ENCODE data around the gene SPEF2.

DNA sequence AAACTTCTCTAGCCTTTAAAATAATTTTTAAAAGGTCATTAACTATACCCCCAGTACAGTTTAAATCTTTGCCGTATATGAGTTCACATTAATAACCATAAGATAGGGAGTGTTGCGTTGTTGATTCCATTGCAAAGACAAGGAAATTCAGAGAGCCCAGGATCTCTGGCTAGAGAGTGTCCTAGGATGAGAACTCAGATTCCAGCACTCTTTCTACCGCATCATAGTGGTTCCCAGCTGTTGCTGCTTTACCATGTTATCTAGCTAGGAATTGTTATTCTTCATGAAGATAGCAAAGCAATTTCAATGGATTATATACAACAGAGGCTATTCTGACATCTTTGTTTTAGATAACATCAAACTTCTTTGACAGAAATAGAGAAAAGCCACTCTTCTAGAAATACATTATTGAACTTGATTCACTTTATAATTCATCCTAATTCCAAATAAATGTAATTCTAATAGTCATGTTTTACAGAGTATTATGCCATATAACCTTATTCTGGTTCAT is 160.7 kb downstream of the SPEF2 start:
- TF ChIP-seq, protein P1, sequence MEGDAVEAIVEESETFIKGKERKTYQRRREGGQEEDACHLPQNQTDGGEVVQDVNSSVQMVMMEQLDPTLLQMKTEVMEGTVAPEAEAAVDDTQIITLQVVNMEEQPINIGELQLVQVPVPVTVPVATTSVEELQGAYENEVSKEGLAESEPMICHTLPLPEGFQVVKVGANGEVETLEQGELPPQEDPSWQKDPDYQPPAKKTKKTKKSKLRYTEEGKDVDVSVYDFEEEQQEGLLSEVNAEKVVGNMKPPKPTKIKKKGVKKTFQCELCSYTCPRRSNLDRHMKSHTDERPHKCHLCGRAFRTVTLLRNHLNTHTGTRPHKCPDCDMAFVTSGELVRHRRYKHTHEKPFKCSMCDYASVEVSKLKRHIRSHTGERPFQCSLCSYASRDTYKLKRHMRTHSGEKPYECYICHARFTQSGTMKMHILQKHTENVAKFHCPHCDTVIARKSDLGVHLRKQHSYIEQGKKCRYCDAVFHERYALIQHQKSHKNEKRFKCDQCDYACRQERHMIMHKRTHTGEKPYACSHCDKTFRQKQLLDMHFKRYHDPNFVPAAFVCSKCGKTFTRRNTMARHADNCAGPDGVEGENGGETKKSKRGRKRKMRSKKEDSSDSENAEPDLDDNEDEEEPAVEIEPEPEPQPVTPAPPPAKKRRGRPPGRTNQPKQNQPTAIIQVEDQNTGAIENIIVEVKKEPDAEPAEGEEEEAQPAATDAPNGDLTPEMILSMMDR (IDR thresholded peaks at IDR 0.05; ENCODE audit: low read depth, low read length, poor library complexity, severe bottlenecking): no peak
- TF ChIP-seq EZH2phosphoT487 (IDR thresholded peaks at IDR 0.05; ENCODE audit: borderline replicate concordance, low read length): no peak

Data from DOHH2 (cell line).